GM19467 (cell line): ENCODE results near the gene AIRE.
"Not testable (repeated sequence)": the region's sequence is repeated elsewhere in the genome, so short reads cannot be mapped to it uniquely, and the experiment has no call there.

ENCODE experiments used
- ATAC-seq: cut with Tn5 transposase; IDR thresholded peaks from one replicate; pipeline ENCODE4 v1.9.1; 2021; ENCODE audit warnings: mild to moderate bottlenecking, moderate library complexity; ENCODE audit not compliant: unreplicated experiment

The AIRE gene

GRCh38 chr21:44334329-44335030, 48.8 kb downstream of the AIRE start:
- no peak for ATAC-seq

DNA sequence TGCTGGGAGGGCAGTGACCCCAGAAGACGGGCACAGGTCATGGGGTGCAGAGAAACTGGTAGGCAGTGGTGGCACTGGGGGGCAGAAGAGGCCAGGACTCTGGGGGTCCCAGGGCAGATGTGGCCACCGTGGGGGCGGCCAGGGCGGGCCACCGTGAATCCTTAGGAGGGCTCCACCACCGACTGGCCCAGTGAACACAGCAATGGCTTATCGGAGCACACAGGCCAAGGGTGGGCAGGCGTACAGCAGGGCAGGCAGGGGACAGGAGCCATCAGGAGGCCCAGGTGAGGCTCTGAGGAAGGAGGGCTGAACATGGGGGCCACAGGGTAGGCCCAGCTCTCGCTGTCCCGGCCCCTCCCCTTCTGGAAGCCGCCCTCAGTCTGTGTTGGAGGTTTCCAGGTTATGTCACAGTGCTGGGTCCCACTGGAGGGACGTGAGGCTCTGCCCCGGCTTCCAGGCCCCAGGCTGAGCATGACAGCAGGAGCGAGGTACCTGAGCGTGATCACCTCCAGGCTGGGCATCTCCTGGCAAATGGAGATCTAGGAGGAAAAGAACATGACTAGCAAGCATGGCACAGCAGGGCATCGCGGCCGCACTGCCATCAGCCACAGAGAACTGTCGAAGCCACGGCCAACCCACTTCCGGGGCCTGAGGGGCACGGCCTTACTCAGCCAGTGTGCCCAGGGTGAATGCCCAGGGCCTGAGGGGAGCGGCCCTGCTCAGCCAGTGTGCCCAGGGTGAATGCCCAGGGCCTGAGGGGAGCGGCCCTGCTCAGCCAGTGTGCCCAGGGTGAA, 49.8 kb downstream of the AIRE start:
- ATAC-seq: no peak

DNA sequence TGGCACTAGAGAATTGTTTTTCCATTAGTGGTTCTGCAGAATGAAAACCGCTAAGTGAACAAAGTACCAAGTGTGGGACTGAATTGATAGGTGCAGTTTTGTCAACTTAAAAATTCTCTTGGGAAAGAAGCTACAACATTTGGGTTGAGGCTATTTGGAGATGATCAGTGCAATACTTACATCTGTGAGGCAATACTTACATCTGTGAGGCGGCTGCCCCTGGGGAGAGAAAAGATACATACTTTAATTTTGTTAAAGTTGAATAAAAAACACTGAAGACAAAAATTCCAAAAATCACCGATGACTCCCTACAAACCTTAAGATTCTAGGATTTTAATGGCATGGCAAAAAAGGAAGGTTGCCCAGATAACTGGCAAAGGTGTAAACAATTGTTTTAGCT, 51.8 kb downstream of the AIRE start:
- no peak for ATAC-seq

GRCh38 chr21:44337941-44338895, 52.5 kb downstream of the AIRE start:
- no peak for ATAC-seq

- ATAC-seq: peak; percentile 85
Observed at GRCh38 chr21:44338971-44339910, 53.6 kb downstream of the AIRE start, which contains the start of gene CFAP410. Gene CFAP410, minus strand, starts transcription at chr21:44339390. Its CDS starts 196 bp downstream, at chr21:44339194.

DNA sequence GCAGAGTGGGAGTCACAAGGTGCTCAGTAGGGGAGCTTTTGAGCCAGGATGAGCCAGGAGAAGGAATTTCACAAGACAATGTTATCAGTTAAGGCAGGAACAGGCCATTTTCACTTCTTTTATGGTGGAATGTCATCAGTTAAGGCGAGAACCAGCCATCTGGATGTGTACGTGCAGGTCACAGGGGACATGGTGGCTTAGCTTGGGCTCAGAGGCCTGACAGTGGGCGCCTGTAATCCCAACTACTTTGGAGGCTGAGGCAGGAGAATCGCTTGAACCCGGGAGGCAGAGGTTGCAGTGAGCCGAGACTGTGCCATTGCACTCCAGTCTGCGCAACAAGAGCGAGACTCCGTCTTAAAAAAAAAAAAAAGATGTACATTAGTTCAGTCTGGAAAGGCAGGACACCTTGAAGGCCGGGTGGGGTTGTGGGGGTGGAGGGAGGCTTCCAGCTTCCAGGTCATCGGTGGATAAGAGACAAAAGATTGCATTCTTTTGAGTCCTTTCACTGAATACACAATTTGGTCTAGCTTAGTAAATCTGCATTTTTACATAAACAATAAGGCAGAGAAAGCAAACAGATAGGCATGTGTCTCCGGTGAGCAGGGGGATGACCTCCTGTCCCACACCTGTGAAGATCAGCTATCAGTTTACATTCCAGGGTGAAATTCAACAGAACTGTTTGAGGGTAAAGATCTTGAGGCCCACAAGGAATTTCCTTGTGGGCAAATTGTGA, 56.2 kb downstream of the AIRE start:
- not testable (repeated sequence) for ATAC-seq

DNA sequence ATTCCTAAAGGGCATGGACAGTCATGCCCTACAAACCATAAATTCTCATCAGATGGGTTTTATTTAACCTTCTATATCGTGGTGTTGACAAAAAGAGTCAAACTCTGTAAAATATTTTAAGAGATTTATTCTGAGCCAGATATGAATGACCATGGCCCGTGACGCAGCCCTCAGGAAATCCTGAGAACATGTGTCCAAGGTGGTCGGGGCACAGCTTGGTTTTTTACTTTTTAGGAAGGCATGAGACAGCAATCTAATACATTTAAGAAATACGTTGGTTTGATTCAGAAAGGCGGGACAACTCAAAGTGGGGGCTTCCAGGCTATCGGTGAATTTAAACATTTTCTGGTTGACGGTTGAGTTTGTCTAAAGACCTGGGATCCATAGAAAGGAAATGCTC, 57.3 kb downstream of the AIRE start:
- not testable (repeated sequence) for ATAC-seq

GRCh38 chr21:44344541-44345183, 59.0 kb downstream of the AIRE start:
- no peak for ATAC-seq

DNA sequence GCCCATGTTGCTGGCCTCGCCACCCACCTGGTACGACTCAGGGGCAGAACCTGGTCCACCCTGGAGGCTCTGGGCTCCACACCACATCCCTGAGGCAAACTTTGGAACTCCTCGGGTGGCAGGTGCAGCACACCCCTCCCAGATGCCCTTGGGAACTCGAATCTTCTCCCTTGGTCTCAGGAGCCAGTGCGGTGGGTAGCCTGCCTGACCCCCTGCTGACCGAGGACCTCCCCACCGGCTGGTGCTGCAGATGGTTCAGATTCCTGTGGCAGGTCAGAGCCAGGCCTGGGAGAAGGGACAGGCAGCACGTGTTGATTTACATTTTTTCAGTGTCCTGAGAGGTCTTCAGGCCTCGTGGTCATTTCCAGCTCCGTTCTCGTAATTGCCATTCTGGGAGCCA, 59.8 kb downstream of the AIRE start:
- no peak for ATAC-seq

DNA sequence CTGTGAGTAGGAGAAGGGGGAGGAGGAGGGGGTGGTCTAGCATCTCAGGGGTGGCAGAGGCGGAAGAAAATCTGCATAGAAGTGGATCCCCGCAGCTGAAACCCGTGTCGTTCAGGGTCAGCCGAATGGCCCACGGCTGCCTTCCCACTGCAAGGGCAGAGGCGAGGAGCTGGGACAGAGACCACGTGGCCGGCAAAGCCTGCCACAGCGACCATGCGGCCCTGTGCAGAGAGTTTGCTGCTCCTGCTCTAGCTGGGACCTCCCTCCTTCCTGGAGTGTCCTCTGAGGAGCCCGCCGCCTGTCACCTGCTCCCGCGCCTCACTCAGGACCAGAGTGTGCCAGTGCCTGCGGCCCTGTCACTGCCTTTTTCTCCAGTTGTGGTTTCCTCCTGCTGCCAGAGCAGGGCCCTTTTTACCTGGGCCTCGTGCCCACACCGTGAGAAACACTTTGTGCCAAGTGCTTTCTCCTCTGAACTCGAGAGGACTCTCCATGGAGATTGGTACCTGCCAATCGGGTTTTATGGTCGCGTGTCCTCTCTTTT, 62.3 kb downstream of the AIRE start:
- no peak for ATAC-seq
